Nephron (organoid): Measurements from ENCODE around the gene MIDN.

Experiments
- H3K27ac Mint-ChIP-seq, 3 experiments: 2 replicates each; pipeline ENCODE4 v1.8.0; 2020; ENCODE audit warnings: mixed read lengths in 3 of 3, mild to moderate bottlenecking in 2 of 3, moderate library complexity in 1 of 3
- H3K27me3 Mint-ChIP-seq: 2 replicates; pipeline ENCODE4 v1.8.0; 2021; ENCODE audit warnings: low read depth, mild to moderate bottlenecking, moderate library complexity, mixed read lengths
- H3K36me3 Mint-ChIP-seq: 2 replicates; pipeline ENCODE4 v1.8.0; 2020; ENCODE audit warnings: low read depth, mixed read lengths
- H3K4me1 Mint-ChIP-seq: 2 replicates; pipeline ENCODE4 v1.8.0; 2020; ENCODE audit warnings: mixed read lengths
- H3K4me3 Mint-ChIP-seq, 3 experiments: 2 replicates each; pipeline ENCODE4 v1.8.0; 2020; ENCODE audit warnings: mild to moderate bottlenecking in 3 of 3, mixed read lengths in 3 of 3, moderate library complexity in 2 of 3
- H3K9me3 Mint-ChIP-seq: 2 replicates; pipeline ENCODE4 v1.8.0; 2020; ENCODE audit warnings: mixed read lengths
- CTCF ChIP-seq, 3 experiments: fragments of 200-600 bp; sonication (generic); IDR thresholded peaks; one replicate each; pipeline ENCODE4 v1.5.0; 2021; ENCODE audit warnings: antibody characterized with exemption in 3 of 3; ENCODE audit not compliant: unreplicated experiment in 3 of 3

Gene MIDN

GRCh38 chr19:1284979-1285736 is 36.8 kb downstream of the MIDN start:
- H3K9me3 Mint-ChIP-seq, result no peaks in the 10 kb centered on the region
- peak overlapping the region; percentile 82 to 86 (median 84) for H3K4me3 Mint-ChIP-seq
- H3K36me3 Mint-ChIP-seq, result no peaks in the 10 kb centered on the region
- peak overlapping the region; percentile 64 to 68 (median 64) for H3K27ac Mint-ChIP-seq
- H3K27me3 Mint-ChIP-seq, result peaks cover 10% of the 10 kb centered on the region
- TF ChIP-seq CTCF (IDR thresholded peaks at IDR 0.05; ENCODE audit: unreplicated experiment in 3 of 3), result no peak
- peaks cover 14% of the 10 kb centered on the region for H3K4me1 Mint-ChIP-seq

- Mint-ChIP-seq H3K27ac (peak within 1 kb of the TSS; percentile 64 to 68 (median 64)), H3K4me3 (peak within 1 kb of the TSS; percentile 84 to 86 (median 86)), H3K9me3 (no peaks in the 10 kb centered on the region), H3K4me1 (peaks cover 10% of the 10 kb centered on the region), H3K27me3 (peaks cover 6% of the 10 kb centered on the region), H3K36me3 (no peaks in the 10 kb centered on the region)
- no peak for TF ChIP-seq CTCF (IDR thresholded peaks at IDR 0.05; ENCODE audit: unreplicated experiment in 3 of 3)
Observed at GRCh38 chr19:1285737-1286360, 37.5 kb downstream of the MIDN start, which contains the start of gene EFNA2. TSS of gene EFNA2 (plus strand) at chr19:1285873. CDS start at chr19:1286169, 296 bp downstream.

- Mint-ChIP-seq H3K9me3 (no peaks in the 10 kb centered on the region), H3K4me1 (peaks cover 10% of the 10 kb centered on the region), H3K27ac (no peak overlapping the region), H3K4me3 (peak overlapping the region; percentile 79 to 86 (median 79)), H3K36me3 (no peaks in the 10 kb centered on the region), H3K27me3 (peaks cover 6% of the 10 kb centered on the region)
- no peak for TF ChIP-seq CTCF (IDR thresholded peaks at IDR 0.05; ENCODE audit: unreplicated experiment in 3 of 3)
Observed at GRCh38 chr19:1286487-1287353, 38.3 kb downstream of the MIDN start.

- no peaks in the 10 kb centered on the region for H3K9me3 Mint-ChIP-seq
- no peak for TF ChIP-seq CTCF (IDR thresholded peaks at IDR 0.05; ENCODE audit: unreplicated experiment in 3 of 3)
- H3K27ac Mint-ChIP-seq, result no peak overlapping the region
- H3K4me3 Mint-ChIP-seq, result peak overlapping the region; percentile 62 to 86 (median 66)
- H3K4me1 Mint-ChIP-seq, result peaks cover 10% of the 10 kb centered on the region
- H3K27me3 Mint-ChIP-seq, result peaks cover 6% of the 10 kb centered on the region
- no peaks in the 10 kb centered on the region for H3K36me3 Mint-ChIP-seq
Observed at GRCh38 chr19:1287354-1288225, 39.2 kb downstream of the MIDN start.

GRCh38 chr19:1288226-1288612 is 39.8 kb downstream of the MIDN start:
- H3K4me3 Mint-ChIP-seq, result peak overlapping the region; percentile 62 to 73 (median 66)
- H3K9me3 Mint-ChIP-seq, result no peaks in the 10 kb centered on the region
- TF ChIP-seq CTCF (IDR thresholded peaks at IDR 0.05; ENCODE audit: unreplicated experiment in 3 of 3), result no peak
- no peak overlapping the region for H3K27ac Mint-ChIP-seq
- peaks cover 10% of the 10 kb centered on the region for H3K4me1 Mint-ChIP-seq
- H3K36me3 Mint-ChIP-seq, result no peaks in the 10 kb centered on the region
- H3K27me3 Mint-ChIP-seq, result peaks cover 6% of the 10 kb centered on the region
